ENCODE data around the gene MTMR3.

GRCh38 chr22:29842172-29842571 lies 40.8 kb upstream of the MTMR3 start:
- TF ChIP-seq CTCF (IDR thresholded peaks at IDR 0.05) = no peak
- TF ChIP-seq EZH2 (IDR thresholded peaks at IDR 0.05; ENCODE audit: borderline replicate concordance, insufficient read depth, low read depth, low read length, poor library complexity, severe bottlenecking) = no peak
